HEK293 (cell line): ENCODE data around the gene DCLRE1C.
A peak's percentile ranks its signal among the peaks of the same experiment; 100 is the strongest.

Experiments used
- HIC1 ChIP-seq: fragments of 450-650 bp; formaldehyde crosslinking; IDR thresholded peaks from 2 replicates; pipeline ENCODE4 v1.5.1; 2016; ENCODE audit warnings: missing biosample characterization, missing genetic modification characterization
- OSR2 ChIP-seq: fragments of 450-650 bp; formaldehyde crosslinking; IDR thresholded peaks from 2 replicates; pipeline ENCODE4 v1.5.1; 2016; ENCODE audit warnings: missing biosample characterization, missing genetic modification characterization
- PATZ1 ChIP-seq: fragments of 450-650 bp; formaldehyde crosslinking; IDR thresholded peaks from 2 replicates; pipeline ENCODE4 v1.5.1; 2016; ENCODE audit warnings: missing biosample characterization, missing genetic modification characterization
- REPIN1 ChIP-seq: fragments of 450-650 bp; formaldehyde crosslinking; IDR thresholded peaks from 2 replicates; pipeline ENCODE4 v1.5.1; 2017; ENCODE audit warnings: missing biosample characterization, missing genetic modification characterization, low read depth
- SALL2 ChIP-seq: fragments of 450-650 bp; formaldehyde crosslinking; IDR thresholded peaks from 2 replicates; pipeline ENCODE4 v1.5.0; 2017; ENCODE audit warnings: missing biosample characterization, mild to moderate bottlenecking, missing genetic modification characterization, borderline replicate concordance
- TSHZ1 ChIP-seq: fragments of 450-650 bp; formaldehyde crosslinking; IDR thresholded peaks from 2 replicates; pipeline ENCODE4 v1.5.1; 2016; ENCODE audit warnings: missing biosample characterization, missing genetic modification characterization, borderline replicate concordance
- WT1 ChIP-seq: fragments of 450-650 bp; formaldehyde crosslinking; IDR thresholded peaks from 2 replicates; pipeline ENCODE4 v1.5.1; 2016; ENCODE audit warnings: missing biosample characterization, missing genetic modification characterization
- ZBTB49 ChIP-seq: fragments of 450-650 bp; formaldehyde crosslinking; IDR thresholded peaks from 2 replicates; pipeline ENCODE4 v1.5.1; 2016; ENCODE audit warnings: missing biosample characterization, missing genetic modification characterization, low read depth
- ZNF114 ChIP-seq: fragments of 450-650 bp; formaldehyde crosslinking; IDR thresholded peaks from 2 replicates; pipeline ENCODE4 v1.5.0; 2017; ENCODE audit warnings: missing biosample characterization, missing genetic modification characterization
- ZNF169 ChIP-seq: fragments of 450-650 bp; formaldehyde crosslinking; IDR thresholded peaks from 2 replicates; pipeline ENCODE4 v1.5.1; 2016; ENCODE audit warnings: missing biosample characterization, missing genetic modification characterization
- ZNF23 ChIP-seq: fragments of 450-650 bp; formaldehyde crosslinking; IDR thresholded peaks from 2 replicates; pipeline ENCODE4 v1.5.1; 2016; ENCODE audit warnings: missing biosample characterization, missing genetic modification characterization, borderline replicate concordance
- ZNF274 ChIP-seq, 2 experiments: fragments of 200-500 bp in 1 of 2; fragments of 450-650 bp in 1 of 2; sonication (Bioruptor generic) in 1 of 2; formaldehyde crosslinking in 1 of 2; IDR thresholded peaks; 2 replicates each; pipeline versions ENCODE4 v1.5.1 to v1.6.1; 2014 to 2016; ENCODE audit warnings: borderline replicate concordance in 1 of 2, inconsistent platforms in 1 of 2, low read length in 1 of 2, missing biosample characterization in 1 of 2, missing genetic modification characterization in 1 of 2
- ZNF324 ChIP-seq: fragments of 450-650 bp; formaldehyde crosslinking; IDR thresholded peaks from 2 replicates; pipeline ENCODE4 v1.5.1; 2016; ENCODE audit warnings: missing biosample characterization, missing genetic modification characterization
- ZNF335 ChIP-seq: fragments of 450-650 bp; formaldehyde crosslinking; conservative IDR thresholded peaks from 2 replicates; pipeline ENCODE4 v1.5.1; 2016; ENCODE audit warnings: missing biosample characterization, missing genetic modification characterization
- ZNF362 ChIP-seq: fragments of 450-650 bp; formaldehyde crosslinking; IDR thresholded peaks from 2 replicates; pipeline ENCODE4 v1.5.1; 2016; ENCODE audit warnings: missing biosample characterization, missing genetic modification characterization
- ZNF488 ChIP-seq: fragments of 450-650 bp; formaldehyde crosslinking; IDR thresholded peaks from 2 replicates; pipeline ENCODE4 v1.5.1; 2016; ENCODE audit warnings: missing biosample characterization, missing genetic modification characterization
- ZNF548 ChIP-seq: fragments of 450-650 bp; formaldehyde crosslinking; IDR thresholded peaks from 2 replicates; pipeline ENCODE4 v1.5.1; 2016; ENCODE audit warnings: missing biosample characterization, missing genetic modification characterization
- ZNF560 ChIP-seq: fragments of 450-650 bp; formaldehyde crosslinking; IDR thresholded peaks from 2 replicates; pipeline ENCODE4 v1.5.1; 2017; ENCODE audit warnings: missing biosample characterization, missing genetic modification characterization, borderline replicate concordance
- ZNF623 ChIP-seq: fragments of 450-650 bp; formaldehyde crosslinking; IDR thresholded peaks from 2 replicates; pipeline ENCODE4 v1.5.1; 2016; ENCODE audit warnings: missing biosample characterization, missing genetic modification characterization
- ZNF660 ChIP-seq: fragments of 450-650 bp; IDR thresholded peaks from 2 replicates; pipeline ENCODE4 v1.5.1; 2018; ENCODE audit warnings: missing biosample characterization, mild to moderate bottlenecking, missing genetic modification characterization
- ZNF664 ChIP-seq: fragments of 450-650 bp; formaldehyde crosslinking; IDR thresholded peaks from 2 replicates; pipeline ENCODE4 v1.5.1; 2016; ENCODE audit warnings: missing biosample characterization, missing genetic modification characterization
- ZNF701 ChIP-seq: fragments of 450-650 bp; formaldehyde crosslinking; IDR thresholded peaks from 2 replicates; pipeline ENCODE4 v1.5.1; 2016; ENCODE audit warnings: missing biosample characterization, missing genetic modification characterization
- ZNF76 ChIP-seq: fragments of 450-650 bp; formaldehyde crosslinking; IDR thresholded peaks from 2 replicates; pipeline ENCODE4; 2016; ENCODE audit warnings: low read depth, missing biosample characterization, missing genetic modification characterization, borderline replicate concordance

The DCLRE1C gene

GRCh38 chr10:14878266-14879123 is 75.4 kb downstream of the DCLRE1C start, which contains the start of gene SUV39H2 (continued):
- TF ChIP-seq HIC1 (tag by site-specific recombination) (no peak), ZNF664 (tag by site-specific recombination) (no peak; the same call in 1 of the 2 replicates), OSR2 (tag by site-specific recombination) (peak; percentile 36; the same call in 1 of the 2 replicates), ZNF701 (tag by site-specific recombination) (no peak), ZNF169 (no peak), ZBTB49 (tag by site-specific recombination) (no peak), ZNF23 (tag by site-specific recombination) (no peak), ZNF274 (IDR thresholded peaks at IDR 0.05; ENCODE audit: low read length) (no peak), ZNF274 (tag by site-specific recombination; IDR thresholded peaks at IDR 0.05; ENCODE audit: borderline replicate concordance) (no peak), ZNF560 (tag by site-specific recombination) (no peak), ZNF324 (tag by site-specific recombination) (peak; percentile 76), ZNF660 (tag by site-specific recombination) (peak; percentile 18), REPIN1 (no peak), ZNF114 (tag by site-specific recombination) (no peak), ZNF548 (tag by site-specific recombination) (no peak), PATZ1 (peak; percentile 77; the same call in 1 of the 2 replicates), WT1 (tag by site-specific recombination) (no peak), ZNF623 (tag by site-specific recombination) (no peak; the same call in 1 of the 2 replicates), ZNF488 (tag by site-specific recombination) (no peak), TSHZ1 (tag by site-specific recombination) (0 out of 2 replicates have a peak, but pooled peaks have one; percentile 19), ZNF362 (tag by site-specific recombination) (0 out of 2 replicates have a peak, but pooled peaks have one; percentile 28), ZNF76 (tag by site-specific recombination) (peak; percentile 83; the same call in 1 of the 2 replicates), SALL2 (tag by site-specific recombination) (no peak), ZNF335 (peak; percentile 94)
